T-helper 9 cell (primary cell): ENCODE results near the gene TCEA2.
A peak's percentile ranks its signal among the peaks of the same experiment; 100 is the strongest.

ENCODE experiments used
- DNase-seq: peaks from one replicate; pipeline ENCODE4 v3.0.0-alpha.2; 2020

TCEA2 gene

DNA sequence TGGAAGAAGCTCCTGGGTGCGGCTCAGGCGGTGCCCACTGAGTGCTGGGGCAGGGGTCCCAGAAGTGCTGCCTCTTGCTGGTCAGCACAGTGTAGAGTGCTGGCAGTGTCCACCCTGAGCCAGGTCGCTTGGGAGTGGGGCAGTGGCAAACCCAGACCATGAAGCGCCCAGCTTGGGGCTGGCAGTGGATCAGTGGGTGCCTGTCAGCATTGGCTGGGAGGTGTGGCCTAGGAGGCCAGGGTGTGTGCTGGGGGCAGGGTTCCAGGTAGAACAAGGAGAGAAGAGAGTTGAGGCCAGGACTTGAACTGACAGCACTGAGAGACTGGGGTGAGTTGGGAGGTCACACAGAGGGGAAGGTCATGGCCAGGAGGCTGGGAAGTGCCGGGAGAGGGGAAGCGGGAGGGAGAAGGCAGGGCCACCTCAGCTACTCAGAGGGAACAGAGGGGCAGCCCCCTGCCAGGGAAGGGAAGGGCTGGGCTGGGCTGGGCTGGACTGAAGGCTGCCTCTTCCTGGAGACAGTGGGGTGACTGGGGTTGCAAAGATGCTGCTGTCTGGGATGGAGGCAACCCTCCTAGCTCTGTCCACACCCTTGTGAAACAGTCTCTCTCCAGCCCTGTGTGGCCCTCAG, 4.1 kb downstream of the TCEA2 start:
- DNase-seq: no peak

- DNase-seq: no peak
These were observed 4.8 kb downstream of the TCEA2 start for GRCh38 chr20:64067733-64068307.

- DNase-seq: no peak
These were observed 5.6 kb downstream of the TCEA2 start for GRCh38 chr20:64068386-64069208.

DNA sequence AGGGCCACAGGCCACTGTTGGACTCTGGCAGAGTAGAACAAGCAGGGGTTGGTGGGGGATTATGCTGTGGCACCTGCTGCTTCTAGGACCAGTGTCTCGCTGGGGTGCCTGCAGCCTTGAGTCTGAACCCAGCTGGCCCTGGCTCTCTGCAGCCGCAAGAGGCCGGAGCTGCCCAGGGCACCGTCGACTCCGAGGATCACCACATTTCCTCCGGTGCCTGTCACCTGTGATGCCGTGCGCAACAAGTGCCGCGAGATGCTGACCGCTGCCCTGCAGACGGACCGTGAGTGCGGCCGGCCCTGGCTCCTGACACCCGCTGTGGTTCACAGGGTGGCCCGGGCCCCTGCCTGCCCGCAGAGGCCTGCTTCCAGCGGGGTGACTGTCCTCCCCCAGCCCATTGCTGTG, 6.2 kb downstream of the TCEA2 start:
- no peak for DNase-seq

DNA sequence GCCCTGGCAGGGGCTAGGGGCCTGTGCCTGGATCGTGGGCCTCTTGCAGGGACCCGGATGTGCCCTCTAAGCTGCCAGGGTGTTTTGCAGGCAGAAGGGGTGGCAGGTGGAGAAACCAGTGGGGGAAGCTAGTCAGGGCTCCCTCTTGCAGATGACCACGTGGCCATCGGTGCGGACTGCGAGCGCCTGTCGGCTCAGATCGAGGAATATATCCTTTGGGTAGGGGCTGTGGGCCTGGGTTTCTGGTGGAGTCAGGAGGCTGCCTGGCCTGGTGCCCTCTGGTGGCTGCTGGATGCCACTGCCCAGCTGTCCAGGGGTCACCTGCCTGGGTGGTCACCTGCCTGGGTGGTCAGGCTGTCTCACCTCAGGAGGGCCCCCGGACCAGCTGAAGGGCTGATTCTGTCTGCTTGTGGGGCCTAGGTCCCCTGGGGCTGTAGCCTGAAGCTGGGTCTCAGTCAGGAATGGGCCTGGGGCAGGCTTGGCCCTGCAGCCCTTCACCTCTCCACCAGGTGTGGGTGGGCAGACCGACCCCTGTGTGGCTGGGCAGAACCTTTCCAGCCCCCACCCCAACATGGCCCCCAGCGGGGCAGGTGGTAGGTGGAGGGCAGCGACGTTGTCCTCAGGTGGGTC, 6.7 kb downstream of the TCEA2 start:
- no peak for DNase-seq

- DNase-seq: no peak
These were observed 7.4 kb downstream of the TCEA2 start for GRCh38 chr20:64070244-64070993.

GRCh38 chr20:64071341-64072332, 8.6 kb downstream of the TCEA2 start:
- no peak for DNase-seq

DNA sequence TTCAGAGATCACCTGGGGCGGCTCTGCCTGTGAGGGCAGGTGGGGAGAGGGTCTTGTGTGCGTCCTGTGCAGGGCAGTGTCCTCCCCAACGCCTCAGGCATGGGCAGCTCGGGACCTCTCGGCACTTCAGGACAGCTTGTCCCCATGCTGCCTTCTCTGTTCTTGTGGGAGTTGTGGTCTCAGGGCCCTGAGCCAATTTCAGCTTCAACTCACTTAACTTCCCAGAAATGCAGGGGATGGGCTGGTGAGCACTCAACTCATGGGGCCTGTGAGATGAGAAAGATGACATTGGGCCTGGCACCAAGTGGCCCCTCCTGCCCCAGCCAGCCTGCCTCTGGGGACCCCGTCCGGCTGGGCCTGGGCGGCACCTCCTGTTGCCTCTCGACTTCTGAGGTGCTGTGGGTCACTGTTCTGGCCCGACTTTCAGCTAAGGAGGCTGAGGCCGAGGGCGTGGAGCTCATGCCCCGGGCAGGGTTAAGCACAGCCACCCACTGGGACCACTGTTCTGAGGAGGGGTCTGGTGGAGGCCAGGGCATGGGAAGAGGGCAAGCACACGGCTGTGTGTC, 9.6 kb downstream of the TCEA2 start:
- no peak for DNase-seq

DNA sequence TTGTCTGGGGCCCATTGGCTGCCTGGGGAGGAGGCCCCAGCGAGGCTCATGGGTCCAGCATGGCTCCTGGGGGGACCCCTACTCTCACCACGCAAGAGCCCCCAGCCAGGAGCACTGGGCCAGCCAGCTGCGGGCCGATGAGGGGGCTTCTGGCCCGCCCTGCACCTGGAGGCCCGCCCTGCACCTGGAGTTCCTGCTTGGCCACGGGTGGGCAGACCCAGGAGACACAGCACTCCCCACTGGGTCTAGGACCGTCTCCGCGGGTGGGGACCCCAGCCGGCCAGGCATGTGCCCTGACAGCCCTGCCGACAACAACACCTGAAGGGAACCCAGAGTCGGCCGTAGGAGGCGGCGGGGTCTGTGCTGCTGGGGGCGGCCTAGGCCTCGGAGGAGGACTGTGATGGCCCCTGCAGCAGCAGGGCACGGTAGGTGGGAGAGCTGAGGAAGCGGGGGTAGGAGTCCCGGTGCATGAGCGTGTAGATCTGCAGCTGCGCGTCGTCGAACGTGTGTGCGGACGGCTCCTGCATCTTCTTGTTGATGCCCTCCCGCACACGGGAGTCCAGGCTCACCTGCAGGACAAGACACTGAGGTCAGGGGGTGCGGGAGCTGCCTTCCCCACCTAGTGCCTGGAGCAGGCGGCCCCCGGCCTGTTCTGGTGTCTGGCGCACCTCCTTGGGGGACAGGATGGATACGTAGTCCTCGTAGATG, 10.6 kb downstream of the TCEA2 start:
- no peak for DNase-seq

- no peak for DNase-seq
These were observed 11.3 kb downstream of the TCEA2 start for GRCh38 chr20:64074184-64074789.

DNA sequence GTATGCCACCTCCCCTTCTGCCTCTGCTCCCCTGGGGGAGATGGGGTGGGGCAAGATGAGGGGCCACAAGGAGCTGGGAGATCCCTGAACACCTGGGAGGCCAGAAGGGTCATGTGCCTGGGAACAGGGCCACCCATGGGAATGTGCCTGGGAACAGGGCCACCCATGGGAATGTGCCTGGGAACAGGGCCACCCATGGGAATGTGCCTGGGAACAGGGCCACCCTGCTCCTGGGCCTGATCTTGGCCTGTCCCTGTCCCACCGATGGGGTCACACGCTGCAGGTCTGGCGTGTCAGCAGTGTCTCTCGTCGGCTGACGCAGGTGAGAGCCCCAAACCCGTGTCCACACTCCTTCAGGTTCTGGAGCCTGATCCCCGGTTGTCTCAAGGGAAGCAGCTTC, 12.0 kb downstream of the TCEA2 start:
- no peak for DNase-seq

- no peak for DNase-seq
These were observed 12.6 kb downstream of the TCEA2 start for GRCh38 chr20:64075556-64075955.

DNA sequence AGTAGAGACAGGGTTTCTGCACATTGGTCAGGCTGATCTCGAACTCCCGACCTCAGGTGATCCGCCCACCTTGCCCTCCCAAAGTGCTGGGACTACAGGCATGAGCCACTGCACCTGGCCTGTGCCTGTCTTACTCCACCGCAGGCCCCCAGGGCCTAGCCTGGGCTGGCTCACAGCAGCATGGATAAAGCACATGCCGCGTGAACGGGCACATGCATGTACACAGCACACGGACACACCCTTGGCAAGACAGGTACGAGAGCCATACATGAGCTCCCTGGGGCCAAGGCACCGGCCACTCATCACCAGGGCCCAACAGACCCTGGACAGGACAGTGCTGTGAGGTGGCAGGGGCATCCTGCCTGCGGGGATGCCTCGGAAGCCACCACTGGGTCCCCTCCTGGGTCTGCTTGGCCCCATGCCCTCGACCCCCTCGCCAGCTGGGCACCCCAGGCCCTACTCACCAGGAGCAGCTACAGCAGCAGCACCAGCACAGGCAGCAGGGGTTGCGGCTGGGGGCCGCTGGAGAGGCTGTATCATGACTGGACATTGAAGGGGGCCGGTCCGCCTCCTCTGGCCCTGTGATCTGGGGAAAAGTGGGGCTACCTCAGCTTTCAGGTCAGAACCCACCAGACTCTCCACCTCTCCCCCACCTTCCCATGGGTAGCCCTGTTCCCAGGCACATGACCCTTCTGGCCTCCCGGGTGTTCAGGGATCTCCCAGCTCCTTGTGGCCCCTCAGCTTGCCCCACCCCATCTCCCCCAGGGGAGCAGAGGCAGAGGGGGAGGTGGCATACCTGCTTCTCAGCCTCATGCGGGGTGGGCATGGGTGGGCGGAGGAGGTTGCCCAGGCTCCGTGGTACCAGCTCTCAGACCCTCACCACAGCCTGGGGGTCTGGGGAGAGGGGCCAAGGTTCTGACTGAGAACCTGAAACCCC, 13.3 kb downstream of the TCEA2 start:
- DNase-seq: no peak

GRCh38 chr20:64077094-64077493, 14.1 kb downstream of the TCEA2 start:
- no peak for DNase-seq

DNA sequence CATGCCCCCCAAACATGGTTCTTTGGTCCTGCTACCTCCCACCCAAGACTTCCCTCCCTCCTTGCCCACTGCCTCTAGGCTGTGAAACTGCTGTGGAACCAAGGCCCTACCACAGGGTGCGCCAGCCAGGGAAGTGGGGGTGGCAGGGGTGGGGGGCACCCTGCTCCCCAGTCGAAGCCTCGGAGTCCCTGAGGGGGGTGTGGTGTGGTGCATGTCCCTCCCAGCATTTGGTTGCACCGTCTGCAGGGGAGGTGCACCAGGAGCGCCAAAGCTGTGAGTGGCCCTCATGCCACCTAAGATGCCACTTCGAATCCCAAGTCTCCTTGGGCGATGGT, 14.5 kb downstream of the TCEA2 start:
- no peak for DNase-seq

DNA sequence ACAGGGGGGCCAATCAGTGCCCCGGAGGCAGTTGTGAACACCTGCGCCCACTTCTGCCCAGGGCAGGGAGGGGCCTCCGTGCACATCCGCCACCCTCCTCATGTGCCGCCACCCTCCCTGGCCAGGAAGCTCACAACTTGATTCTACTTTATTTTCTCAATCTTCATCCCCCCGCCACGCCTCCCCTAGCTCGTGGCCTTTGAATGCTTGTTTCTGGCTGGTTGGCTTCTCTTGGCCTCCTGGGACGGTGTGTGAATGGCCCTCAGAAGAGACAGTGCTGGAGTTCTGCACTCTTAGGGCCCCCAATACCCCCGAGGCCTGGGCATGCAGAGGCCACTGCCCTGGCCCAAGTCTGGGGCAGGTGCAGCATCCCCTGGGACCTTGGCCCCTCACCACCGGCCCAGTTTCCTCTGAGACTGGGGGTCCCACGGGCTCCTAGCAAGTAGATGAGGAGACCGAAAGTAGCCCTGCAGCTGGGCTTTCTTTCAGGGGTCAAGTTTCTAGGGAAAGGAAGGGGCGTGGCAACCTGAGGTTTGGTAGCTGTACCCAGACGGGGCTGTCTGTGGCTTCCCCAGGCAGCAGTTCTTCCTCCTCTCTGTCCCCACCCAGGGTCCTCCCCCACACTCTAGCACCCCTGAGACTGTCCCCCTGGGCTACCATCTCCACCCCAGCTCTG, 15.0 kb downstream of the TCEA2 start:
- peak; percentile 45 for DNase-seq

- DNase-seq: no peak
These were observed 15.9 kb downstream of the TCEA2 start for GRCh38 chr20:64078934-64079272.

- DNase-seq: peak; percentile 67
These were observed 16.4 kb downstream of the TCEA2 start, which contains the start of gene RGS19 for GRCh38 chr20:64079273-64080012. TSS of gene RGS19 (minus strand) at chr20:64079518. CDS start at chr20:64076886, 2,632 bp downstream.
